Ishikawa (cell line): ENCODE results near the gene C2CD2.

Experiments used
- CEBPB ChIP-seq: IDR thresholded peaks from 2 replicates; pipeline ENCODE4 v1.6.1; 2012
- CREB1 ChIP-seq: IDR thresholded peaks from 2 replicates; pipeline ENCODE4 v1.6.1; 2012; ENCODE audit warnings: low read depth
- EGR1 ChIP-seq: IDR thresholded peaks from 2 replicates; pipeline ENCODE4 v1.6.1; 2012
- EP300 ChIP-seq: IDR thresholded peaks from 2 replicates; pipeline ENCODE4 v1.6.1; 2012; ENCODE audit warnings: borderline replicate concordance
- FOXM1 ChIP-seq: IDR thresholded peaks from 2 replicates; pipeline ENCODE4 v1.6.1; 2012; ENCODE audit warnings: low read depth, borderline replicate concordance
- MAX ChIP-seq: IDR thresholded peaks from 2 replicates; pipeline ENCODE4 v1.6.1; 2012
- NFIC ChIP-seq: IDR thresholded peaks from 2 replicates; pipeline ENCODE4 v1.6.1; 2012
- RAD21 ChIP-seq: IDR thresholded peaks from 2 replicates; pipeline ENCODE4 v1.6.1; 2012; ENCODE audit warnings: low read depth
- REST ChIP-seq: IDR thresholded peaks from 2 replicates; pipeline ENCODE4 v1.6.1; 2012; ENCODE audit warnings: low read depth, mild to moderate bottlenecking
- TAF1 ChIP-seq: IDR thresholded peaks from 2 replicates; pipeline ENCODE4 v1.6.1; 2012; ENCODE audit warnings: low read depth, mild to moderate bottlenecking
- TCF12 ChIP-seq: IDR thresholded peaks from 2 replicates; pipeline ENCODE4 v1.6.1; 2012; ENCODE audit warnings: low read depth
- TEAD4 ChIP-seq: IDR thresholded peaks from 2 replicates; pipeline ENCODE4 v1.6.1; 2012
- USF1 ChIP-seq: IDR thresholded peaks from 2 replicates; pipeline ENCODE4 v1.6.1; 2012
- YY1 ChIP-seq: IDR thresholded peaks from 2 replicates; pipeline ENCODE4 v1.6.1; 2012; ENCODE audit warnings: low read depth
- ZBTB7A ChIP-seq: IDR thresholded peaks from 2 replicates; pipeline ENCODE4 v1.6.1; 2012; ENCODE audit warnings: low read depth

C2CD2 gene

GRCh38 chr21:41974752-41975053, 20.9 kb upstream of the C2CD2 start:
- TF ChIP-seq REST: no peak
- no peak for TF ChIP-seq RAD21
- no peak for TF ChIP-seq CREB1
- TF ChIP-seq MAX: no peak
- TF ChIP-seq FOXM1: no peak
- TF ChIP-seq EGR1: no peak
- TF ChIP-seq ZBTB7A: no peak
- no peak for TF ChIP-seq USF1
- no peak for TF ChIP-seq TCF12
- no peak for TF ChIP-seq CEBPB
- no peak for TF ChIP-seq YY1
- no peak for TF ChIP-seq TEAD4
- TF ChIP-seq TAF1: no peak
- no peak for TF ChIP-seq NFIC
- TF ChIP-seq EP300: no peak

GRCh38 chr21:41973861-41974751, 20.3 kb upstream of the C2CD2 start:
- no peak for TF ChIP-seq RAD21
- TF ChIP-seq REST: no peak
- TF ChIP-seq TEAD4: no peak
- no peak for TF ChIP-seq NFIC
- TF ChIP-seq EGR1: no peak
- no peak for TF ChIP-seq FOXM1
- TF ChIP-seq CEBPB: no peak
- no peak for TF ChIP-seq TAF1
- no peak for TF ChIP-seq TCF12
- no peak for TF ChIP-seq CREB1
- no peak for TF ChIP-seq EP300

- TF ChIP-seq CEBPB (no peak), FOXM1 (no peak), EP300 (no peak), TCF12 (no peak), ZBTB7A (no peak), RAD21 (no peak), MAX (no peak)
Measured at GRCh38 chr21:41973427-41973831, 19.6 kb upstream of the C2CD2 start.

- TF ChIP-seq TAF1 (no peak), CEBPB (no peak), USF1 (no peak), EP300 (no peak), CREB1 (no peak), ZBTB7A (no peak), TCF12 (no peak), MAX (no peak), NFIC (no peak), RAD21 (no peak), EGR1 (no peak), REST (no peak), FOXM1 (no peak), TEAD4 (no peak), YY1 (no peak)
Measured at GRCh38 chr21:41972511-41973205, 18.8 kb upstream of the C2CD2 start.
